AG10803 (cell line): ENCODE measurements around the gene PHLDA1.

Source experiments
- DNase-seq: peaks from one replicate; pipeline ENCODE4 v3.0.0; 2010; ENCODE audit warnings: low read depth
- H3K4me3 ChIP-seq: 2 replicates; pipeline ENCODE4 v1.5.1; 2011; ENCODE audit warnings: mild to moderate bottlenecking, low read length, control low read depth
- TF ChIP-seq, protein P1 (sequence below): conservative IDR thresholded peaks from 2 replicates; pipeline ENCODE4 v1.5.1; 2011; ENCODE audit warnings: mild to moderate bottlenecking, low read length, control low read depth, inconsistent platforms

PHLDA1 gene

GRCh38 chr12:75978677-75979076, 52.9 kb downstream of the PHLDA1 start:
- TF ChIP-seq, protein P1, sequence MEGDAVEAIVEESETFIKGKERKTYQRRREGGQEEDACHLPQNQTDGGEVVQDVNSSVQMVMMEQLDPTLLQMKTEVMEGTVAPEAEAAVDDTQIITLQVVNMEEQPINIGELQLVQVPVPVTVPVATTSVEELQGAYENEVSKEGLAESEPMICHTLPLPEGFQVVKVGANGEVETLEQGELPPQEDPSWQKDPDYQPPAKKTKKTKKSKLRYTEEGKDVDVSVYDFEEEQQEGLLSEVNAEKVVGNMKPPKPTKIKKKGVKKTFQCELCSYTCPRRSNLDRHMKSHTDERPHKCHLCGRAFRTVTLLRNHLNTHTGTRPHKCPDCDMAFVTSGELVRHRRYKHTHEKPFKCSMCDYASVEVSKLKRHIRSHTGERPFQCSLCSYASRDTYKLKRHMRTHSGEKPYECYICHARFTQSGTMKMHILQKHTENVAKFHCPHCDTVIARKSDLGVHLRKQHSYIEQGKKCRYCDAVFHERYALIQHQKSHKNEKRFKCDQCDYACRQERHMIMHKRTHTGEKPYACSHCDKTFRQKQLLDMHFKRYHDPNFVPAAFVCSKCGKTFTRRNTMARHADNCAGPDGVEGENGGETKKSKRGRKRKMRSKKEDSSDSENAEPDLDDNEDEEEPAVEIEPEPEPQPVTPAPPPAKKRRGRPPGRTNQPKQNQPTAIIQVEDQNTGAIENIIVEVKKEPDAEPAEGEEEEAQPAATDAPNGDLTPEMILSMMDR = no peak
- H3K4me3 ChIP-seq = no peak overlapping the region
- DNase-seq = no peak

DNA sequence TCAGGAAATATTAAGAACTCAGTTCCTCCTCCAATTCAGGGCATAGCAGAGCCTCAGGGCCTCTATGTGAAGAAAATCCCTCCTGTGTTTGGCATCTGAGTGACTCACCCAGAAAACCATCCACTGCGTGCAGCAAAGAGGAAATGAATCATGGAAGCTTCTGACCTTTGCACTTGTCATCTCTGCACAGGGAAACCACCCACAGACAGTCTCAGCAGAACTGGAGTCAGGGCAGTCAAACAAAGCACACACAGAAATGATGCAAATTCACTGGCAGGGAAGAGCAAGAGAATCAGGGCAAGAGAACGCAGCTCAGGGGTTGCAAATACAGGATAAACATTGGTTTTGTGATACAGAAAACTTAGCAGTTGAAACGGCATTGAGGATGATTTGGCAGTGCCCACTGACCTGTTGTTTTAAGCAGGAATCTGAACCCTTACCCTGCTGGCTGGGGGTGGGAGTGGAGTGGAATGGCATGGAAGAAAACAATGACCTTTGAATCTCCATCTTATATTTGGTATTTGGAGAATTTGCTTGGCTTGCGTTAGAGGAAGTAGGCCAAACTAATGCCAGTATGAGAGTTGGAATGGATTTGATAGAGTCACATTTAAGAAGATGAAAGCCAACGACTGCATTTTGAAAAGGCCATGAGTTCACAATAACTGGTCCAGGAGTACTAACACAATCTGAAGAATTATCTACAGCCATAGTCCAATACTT, 53.5 kb downstream of the PHLDA1 start:
- peak; percentile 99 for DNase-seq
- no peak overlapping the region for H3K4me3 ChIP-seq
- TF ChIP-seq, protein P1 = peak; percentile 20; the same call in 1 of the 2 replicates

GRCh38 chr12:75977590-75977951, 54.0 kb downstream of the PHLDA1 start:
- TF ChIP-seq, protein P1 = no peak
- no peak overlapping the region for H3K4me3 ChIP-seq
- no peak for DNase-seq

DNA sequence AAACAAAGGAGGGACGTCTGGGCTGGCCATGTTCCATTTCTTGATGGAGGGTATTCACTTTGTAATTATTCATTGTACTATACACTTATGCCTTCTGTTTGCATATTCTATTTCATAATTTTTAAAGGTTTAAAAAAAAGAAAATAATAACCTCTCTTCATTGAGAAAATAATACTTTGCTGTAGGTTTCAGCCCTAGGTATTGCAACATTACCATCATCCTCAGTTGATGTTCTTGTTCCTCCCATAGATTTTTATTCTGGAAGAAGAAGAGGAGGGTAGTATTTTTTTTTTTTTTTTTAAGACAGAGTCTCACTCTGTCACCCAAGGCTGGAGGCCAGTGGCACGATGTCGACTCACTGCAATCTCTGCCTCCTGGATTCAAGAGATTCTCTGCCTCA, 54.7 kb downstream of the PHLDA1 start:
- TF ChIP-seq, protein P1 = no peak
- H3K4me3 ChIP-seq = no peak overlapping the region
- DNase-seq = no peak

GRCh38 chr12:75976113-75976512, 55.5 kb downstream of the PHLDA1 start:
- no peak overlapping the region for H3K4me3 ChIP-seq
- no peak for DNase-seq
- TF ChIP-seq, protein P1 = no peak

DNA sequence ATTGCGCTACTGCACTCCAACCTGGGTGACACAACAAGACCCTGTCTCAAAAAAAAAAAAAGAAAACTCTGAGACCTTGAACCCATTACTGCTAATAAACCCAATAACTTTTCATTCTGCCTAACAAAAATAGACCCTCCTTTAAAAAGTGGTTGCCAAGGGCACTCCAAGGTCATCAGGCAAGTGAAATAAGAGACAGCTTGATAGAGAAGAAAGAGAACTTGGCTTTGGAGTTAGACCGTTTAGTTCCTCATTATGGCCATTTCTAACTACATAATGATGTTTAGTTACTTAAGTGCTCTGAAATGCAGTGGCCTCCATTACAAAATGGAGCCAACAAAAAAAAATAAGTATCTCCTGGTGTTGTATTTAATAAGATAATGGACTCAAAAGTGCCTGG, 55.9 kb downstream of the PHLDA1 start:
- TF ChIP-seq, protein P1 = no peak
- H3K4me3 ChIP-seq = no peak overlapping the region
- no peak for DNase-seq
